Mammary epithelial cell (primary cell): ENCODE measurements around the gene ZNF165.

Experiments
- EZH2 ChIP-seq: IDR thresholded peaks from 2 replicates; pipeline ENCODE4 v1.6.1; 2012; ENCODE audit warnings: low read length, inconsistent platforms, borderline replicate concordance
- TF ChIP-seq, protein P1 (sequence below), 2 donors: IDR thresholded peaks in 1 of 2; conservative IDR thresholded peaks in 1 of 2; 2 replicates each; pipeline ENCODE4 v1.5.1; 2011 to 2012; ENCODE audit warnings: inconsistent platforms in 2 of 2, low read length in 2 of 2, mild to moderate bottlenecking in 2 of 2, control low read depth in 1 of 2, low read depth in 1 of 2; ENCODE audit not compliant: insufficient read depth in 1 of 2; ENCODE audit errors: extremely low read depth in 1 of 2

DNA sequence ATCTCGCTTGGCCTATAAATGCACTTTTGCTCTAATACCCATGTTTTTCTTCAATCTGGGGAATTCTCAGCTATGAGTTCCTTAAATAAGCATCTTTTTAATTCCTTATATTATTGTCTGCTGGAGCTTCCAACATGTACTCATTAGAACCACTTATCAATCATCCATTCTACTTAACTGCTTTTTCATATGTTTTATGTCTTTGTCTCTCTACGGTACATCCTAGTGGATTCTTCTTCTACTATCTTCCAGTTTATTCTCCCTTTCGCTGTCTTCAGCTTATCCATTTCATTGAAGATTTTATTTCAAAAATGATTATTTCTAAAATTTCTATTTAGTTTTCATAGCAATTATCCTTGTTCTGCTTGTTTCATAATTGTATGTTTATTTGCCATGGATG lies 31.6 kb downstream of the ZNF165 start:
- TF ChIP-seq, protein P1, sequence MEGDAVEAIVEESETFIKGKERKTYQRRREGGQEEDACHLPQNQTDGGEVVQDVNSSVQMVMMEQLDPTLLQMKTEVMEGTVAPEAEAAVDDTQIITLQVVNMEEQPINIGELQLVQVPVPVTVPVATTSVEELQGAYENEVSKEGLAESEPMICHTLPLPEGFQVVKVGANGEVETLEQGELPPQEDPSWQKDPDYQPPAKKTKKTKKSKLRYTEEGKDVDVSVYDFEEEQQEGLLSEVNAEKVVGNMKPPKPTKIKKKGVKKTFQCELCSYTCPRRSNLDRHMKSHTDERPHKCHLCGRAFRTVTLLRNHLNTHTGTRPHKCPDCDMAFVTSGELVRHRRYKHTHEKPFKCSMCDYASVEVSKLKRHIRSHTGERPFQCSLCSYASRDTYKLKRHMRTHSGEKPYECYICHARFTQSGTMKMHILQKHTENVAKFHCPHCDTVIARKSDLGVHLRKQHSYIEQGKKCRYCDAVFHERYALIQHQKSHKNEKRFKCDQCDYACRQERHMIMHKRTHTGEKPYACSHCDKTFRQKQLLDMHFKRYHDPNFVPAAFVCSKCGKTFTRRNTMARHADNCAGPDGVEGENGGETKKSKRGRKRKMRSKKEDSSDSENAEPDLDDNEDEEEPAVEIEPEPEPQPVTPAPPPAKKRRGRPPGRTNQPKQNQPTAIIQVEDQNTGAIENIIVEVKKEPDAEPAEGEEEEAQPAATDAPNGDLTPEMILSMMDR (conservative IDR thresholded peaks at IDR 0.05 in 1 of 2, IDR thresholded peaks at IDR 0.05 in 1 of 2; ENCODE audit: extremely low read depth in 1 of 2, insufficient read depth in 1 of 2, low read depth in 1 of 2, low read length in 2 of 2), result no peak
- no peak for TF ChIP-seq EZH2
